ENCODE measurements around the gene NUDT22. TPM values are rescaled to one million over a fixed set of nuclear protein-coding genes. Genes with fewer than 3 reads are reported as not detected.

The NUDT22 gene
- total RNA-seq, 2 donors from 2014 or later: 110 to 168 TPM

DNA sequence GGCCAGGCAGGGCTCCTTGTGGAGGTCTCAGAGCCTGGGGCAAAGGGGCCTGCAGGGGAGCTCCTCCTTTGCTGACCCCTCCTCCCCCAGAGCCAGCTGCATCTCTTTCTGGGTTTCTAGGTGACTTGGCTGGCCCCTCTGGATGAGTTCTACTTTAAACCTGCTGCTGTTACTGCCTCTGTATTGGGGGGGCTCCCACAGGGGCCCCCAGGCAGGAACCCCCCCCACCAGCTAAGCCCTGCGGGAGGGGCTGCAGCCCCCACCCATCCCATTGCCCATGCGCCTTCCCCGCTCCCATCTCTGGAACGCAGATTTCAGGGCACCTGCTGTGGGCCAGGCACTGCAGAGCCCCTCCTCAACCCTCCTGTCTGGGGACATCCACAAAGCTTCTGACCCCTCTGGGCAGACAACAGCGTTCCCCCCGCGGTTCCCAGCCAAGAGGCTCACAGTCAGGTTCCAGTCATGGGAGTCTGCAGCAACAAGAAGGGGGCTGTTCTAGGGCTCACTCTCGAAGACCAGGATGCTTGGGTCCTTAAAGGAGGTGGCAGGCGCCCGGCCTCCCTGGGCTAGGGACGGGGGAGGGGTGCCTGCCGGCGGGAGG, 24.4 kb downstream of the NUDT22 start:
- Histone ChIP-seq H3K27me3 (no peaks in the 10 kb centered on the region), H3K4me3 (peak overlapping the region; percentile 97), H3K9ac (ENCODE audit: low read depth in 2 of 2, low read length in 2 of 2) (peak overlapping the region; percentile 69 to 71), H3K9me3 (no peaks in the 10 kb centered on the region), H3K27ac (no peak overlapping the region), H3K36me3 (peaks cover 5% of the 10 kb centered on the region), H3K4me1 (peaks cover 9% of the 10 kb centered on the region)
- intact Hi-C loops (cut with DNase I): no loop called here
- no peak for TF ChIP-seq CTCF (IDR thresholded peaks at IDR 0.05)
- no peak for DNase-seq

DNA sequence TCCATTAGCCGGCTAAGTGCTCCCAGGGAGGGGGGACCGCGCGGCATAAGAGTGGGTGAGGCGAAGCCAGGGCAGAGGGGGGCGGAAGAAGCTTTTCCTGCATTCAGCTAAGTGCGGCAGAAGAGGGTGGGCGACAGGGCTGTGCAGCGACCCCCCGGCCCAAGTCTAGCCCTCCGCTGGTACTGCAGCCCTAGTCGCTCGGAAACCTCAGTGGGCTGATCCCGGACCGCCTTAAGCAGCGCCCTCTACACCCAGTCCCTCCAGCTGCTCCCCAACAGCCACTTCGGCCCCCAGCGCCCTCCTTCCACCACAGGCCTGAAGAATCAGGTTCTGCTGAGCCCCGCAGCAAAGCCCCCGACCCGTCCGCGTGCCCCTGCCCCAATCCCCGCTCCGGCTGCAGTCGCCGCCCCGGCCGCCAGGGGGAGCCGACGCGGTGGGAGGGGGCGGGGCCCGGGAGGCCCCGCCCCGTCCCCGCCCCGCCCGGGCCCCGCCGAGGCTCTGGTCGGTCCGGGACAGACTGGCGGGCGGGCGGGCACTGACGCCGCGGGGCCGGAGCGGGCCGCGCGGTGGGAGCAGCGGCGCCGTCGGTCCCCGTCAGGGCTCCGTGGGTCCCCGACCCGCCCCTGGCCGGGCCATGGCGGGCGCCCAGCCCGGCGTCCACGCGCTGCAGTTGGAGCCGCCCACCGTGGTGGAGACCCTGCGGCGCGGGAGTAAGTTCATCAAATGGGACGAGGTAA, 25.1 kb downstream of the NUDT22 start, which contains the start of gene PLCB3:
PLCB3 (plus strand) TSS at position 515 of the 737 bp plus-strand sequence; CDS start at position 635, 120 bp downstream.
- Histone ChIP-seq H3K4me3 (peak within 1 kb of the TSS; percentile 97), H3K27me3 (no peaks in the 10 kb centered on the region), H3K36me3 (peaks cover 5% of the 10 kb centered on the region), H3K27ac (peak within 1 kb of the TSS; percentile 80), H3K4me1 (peaks cover 9% of the 10 kb centered on the region), H3K9me3 (no peaks in the 10 kb centered on the region), H3K9ac (ENCODE audit: low read depth in 2 of 2, low read length in 2 of 2) (peak within 1 kb of the TSS; percentile 89 to 91)
- intact Hi-C loops (cut with DNase I): no loop called here
- DNase-seq: no peak
- peak; percentile 59 for TF ChIP-seq CTCF (IDR thresholded peaks at IDR 0.05)

GRCh38 chr11:64251753-64252002, 25.6 kb downstream of the NUDT22 start:
- Histone ChIP-seq H3K9me3 (no peaks in the 10 kb centered on the region), H3K36me3 (peaks cover 5% of the 10 kb centered on the region), H3K4me1 (peaks cover 9% of the 10 kb centered on the region), H3K27ac (peak overlapping the region; percentile 80), H3K4me3 (peak overlapping the region; percentile 97), H3K27me3 (no peaks in the 10 kb centered on the region), H3K9ac (ENCODE audit: low read depth in 2 of 2, low read length in 2 of 2) (peak overlapping the region; percentile 89 to 91)
- TF ChIP-seq CTCF (IDR thresholded peaks at IDR 0.05): no peak
- intact Hi-C loops (cut with DNase I): no loop called here
- DNase-seq: no peak

DNA sequence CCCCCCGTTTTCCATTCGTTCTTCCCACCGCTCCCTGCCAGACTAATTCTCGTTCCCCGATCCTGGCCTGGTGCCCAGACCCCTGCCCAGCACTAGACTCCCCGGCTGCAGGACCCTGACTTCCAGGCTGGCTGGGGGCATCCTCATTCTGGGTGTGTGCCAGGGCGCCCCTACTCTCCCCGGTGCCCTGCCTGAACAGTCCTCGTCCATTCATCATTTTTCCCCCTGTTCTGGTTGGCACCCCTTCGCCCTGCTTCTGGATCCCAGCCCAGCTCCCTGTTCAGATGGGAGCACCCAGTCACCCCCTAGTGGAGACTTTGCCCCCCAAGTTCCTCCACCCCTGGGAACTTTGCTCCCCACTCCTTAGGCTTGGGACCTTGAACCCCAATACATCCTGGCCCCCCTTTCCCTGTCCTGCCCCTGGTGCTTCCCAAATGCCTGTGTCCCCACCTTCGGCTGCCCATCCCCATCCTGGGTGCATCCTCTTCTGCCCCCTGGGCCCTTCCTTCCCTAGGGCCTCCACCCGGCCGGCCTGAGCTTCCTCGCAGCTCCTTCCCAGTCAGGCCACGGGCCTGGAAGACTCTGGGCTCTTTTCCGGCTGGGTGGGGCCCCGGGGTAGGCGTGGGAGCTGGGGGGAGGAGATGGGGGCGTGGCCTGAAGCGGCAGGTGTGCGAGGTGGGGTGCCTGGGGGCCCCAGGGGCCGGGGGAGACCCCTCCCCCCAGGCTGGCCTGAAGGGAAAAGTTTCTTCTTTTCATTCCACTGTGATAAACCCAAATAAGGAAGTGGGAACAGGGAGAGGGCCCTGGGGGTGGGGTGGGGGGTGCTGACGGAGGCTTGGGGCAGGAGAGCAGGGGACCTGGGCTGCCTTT, 26.2 kb downstream of the NUDT22 start:
- Histone ChIP-seq H3K4me1 (peaks cover 9% of the 10 kb centered on the region), H3K27me3 (no peaks in the 10 kb centered on the region), H3K27ac (peak overlapping the region; percentile 80), H3K4me3 (peak overlapping the region; percentile 97), H3K9ac (ENCODE audit: low read depth in 2 of 2, low read length in 2 of 2) (peak overlapping the region; percentile 89 to 91), H3K36me3 (peaks cover 5% of the 10 kb centered on the region), H3K9me3 (no peaks in the 10 kb centered on the region)
- intact Hi-C loops (cut with DNase I): no loop called here
- no peak for TF ChIP-seq CTCF (IDR thresholded peaks at IDR 0.05)
- peak; percentile 92 for DNase-seq

DNA sequence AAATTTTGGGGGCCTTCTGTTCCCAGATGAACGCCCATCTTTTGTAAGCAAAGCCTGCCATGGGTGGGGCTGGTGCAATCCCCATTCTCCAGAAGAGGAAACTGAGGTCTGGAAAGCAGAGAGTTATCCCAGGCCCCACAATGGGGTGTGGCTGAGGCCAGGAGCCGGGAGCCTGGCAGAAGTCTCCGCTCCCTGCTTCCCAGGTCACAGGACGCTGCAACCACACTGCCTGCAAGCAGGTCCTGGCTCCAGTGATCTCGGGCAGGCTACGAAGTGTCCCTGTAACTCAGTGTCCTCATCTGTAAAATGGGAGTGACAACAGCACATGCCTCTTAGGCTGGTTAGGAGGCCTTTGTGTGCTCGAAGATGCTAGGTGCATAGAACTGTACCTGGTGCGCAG, 27.0 kb downstream of the NUDT22 start:
- intact Hi-C loops (cut with DNase I): no loop called here
- DNase-seq: no peak

More for the DNA sequence above, 27.0 kb downstream of the NUDT22 start:
- H3K9me3 ChIP-seq: no peaks in the 10 kb centered on the region
- peaks cover 5% of the 10 kb centered on the region for H3K36me3 ChIP-seq
- H3K4me3 ChIP-seq: peak overlapping the region; percentile 97
- TF ChIP-seq CTCF (IDR thresholded peaks at IDR 0.05): no peak
- H3K4me1 ChIP-seq: peaks cover 9% of the 10 kb centered on the region
- H3K27ac ChIP-seq: peak overlapping the region; percentile 80
- no peaks in the 10 kb centered on the region for H3K27me3 ChIP-seq
- H3K9ac ChIP-seq (ENCODE audit: low read depth in 2 of 2, low read length in 2 of 2): peak overlapping the region; percentile 8 to 89
